WTC11 (cell line): ENCODE results near the gene TRMT2B. TPM values are rescaled to one million over a fixed set of nuclear protein-coding genes. Genes with fewer than 3 reads are reported as not detected.

Source experiments
- ATAC-seq: fragments of 200-7000 bp; cut with Tn5 transposase; 2 replicates; pipeline ENCODE4 v1.10.0; 2021; ENCODE audit warnings: mild to moderate bottlenecking, moderate library complexity
- CTCF ChIA-PET: fragments of 300-600 bp; sonication (Branson Sonifier 250); formaldehyde crosslinking; loops from one replicate; lab custom pipeline; 2021; ENCODE audit warnings: antibody characterized with exemption; lab: Charles Lee
- POLR2A ChIA-PET: fragments of 350-600 bp; sonication (Branson Sonifier 250); formaldehyde crosslinking; loops from one replicate; lab custom pipeline; 2021; ENCODE audit warnings: antibody characterized with exemption; lab: Charles Lee
- DNase-seq: peaks from one replicate; pipeline ENCODE4 v3.0.0; 2021; ENCODE audit warnings: low spot score
- H3K27ac Mint-ChIP-seq: 2 replicates; pipeline ENCODE4 v1.8.0; 2021; ENCODE audit warnings: mixed read lengths
- H3K27me3 Mint-ChIP-seq: 2 replicates; pipeline ENCODE4 v1.8.0; 2021; ENCODE audit warnings: low read depth, mild to moderate bottlenecking, moderate library complexity, mixed read lengths
- H3K36me3 Mint-ChIP-seq: 2 replicates; pipeline ENCODE4 v1.8.0; 2021; ENCODE audit warnings: mixed read lengths
- H3K4me1 Mint-ChIP-seq: 2 replicates; pipeline ENCODE4 v1.8.0; 2022; ENCODE audit warnings: mixed read lengths
- H3K4me3 Mint-ChIP-seq: 2 replicates; pipeline ENCODE4 v1.8.0; 2021; ENCODE audit warnings: mild to moderate bottlenecking, moderate library complexity, mixed read lengths
- H3K9me3 Mint-ChIP-seq: 2 replicates; pipeline ENCODE4 v1.8.0; 2021; ENCODE audit warnings: mixed read lengths
- ARID4B ChIP-seq: sonication (generic); formaldehyde crosslinking; IDR thresholded peaks from 2 replicates; pipeline ENCODE4 v1.8.0; 2023; ENCODE audit warnings: missing genetic modification reagents, mild to moderate bottlenecking, borderline replicate concordance
- CREB1 ChIP-seq: sonication (generic); formaldehyde crosslinking; IDR thresholded peaks from 2 replicates; pipeline ENCODE4 v1.8.0; 2023; ENCODE audit warnings: mild to moderate bottlenecking, missing genetic modification reagents
- CREM ChIP-seq: sonication (generic); formaldehyde crosslinking; IDR thresholded peaks from 2 replicates; pipeline ENCODE4 v1.8.1; 2022; ENCODE audit warnings: mild to moderate bottlenecking, missing genetic modification reagents, moderate library complexity
- ELF4 ChIP-seq: sonication (generic); formaldehyde crosslinking; IDR thresholded peaks from 2 replicates; pipeline ENCODE4 v1.8.1; 2022; ENCODE audit warnings: low read depth, mild to moderate bottlenecking, moderate library complexity, missing genetic modification reagents
- FOXP1 ChIP-seq: sonication (generic); formaldehyde crosslinking; IDR thresholded peaks from 2 replicates; pipeline ENCODE4 v1.8.0; 2022; ENCODE audit warnings: missing genetic modification reagents, mild to moderate bottlenecking, moderate library complexity, borderline replicate concordance
- FOXP4 ChIP-seq: sonication (generic); formaldehyde crosslinking; IDR thresholded peaks from 2 replicates; pipeline ENCODE4 v1.8.0; 2022; ENCODE audit warnings: mild to moderate bottlenecking, missing genetic modification reagents
- JAZF1 ChIP-seq: fragments of 250-450 bp; sonication (Bioruptor Pico); IDR thresholded peaks from 2 replicates; pipeline ENCODE4 v1.9.0; 2021; ENCODE audit warnings: moderate library complexity, mild to moderate bottlenecking, inconsistent platforms
- KAT7 ChIP-seq: sonication (generic); formaldehyde crosslinking; IDR thresholded peaks from 2 replicates; pipeline ENCODE4 v1.8.1; 2023; ENCODE audit warnings: missing genetic modification reagents, mild to moderate bottlenecking, borderline replicate concordance
- MXD4 ChIP-seq: fragments of 250-450 bp; sonication (Bioruptor Pico); IDR thresholded peaks from 2 replicates; pipeline ENCODE4 v1.8.0; 2021; ENCODE audit warnings: mild to moderate bottlenecking, moderate library complexity, borderline replicate concordance
- NFYB ChIP-seq: sonication (generic); formaldehyde crosslinking; conservative IDR thresholded peaks from 2 replicates; pipeline ENCODE4 v1.8.0; 2022; ENCODE audit warnings: low read depth, missing genetic modification reagents
- NR1H2 ChIP-seq: sonication (generic); formaldehyde crosslinking; IDR thresholded peaks from 2 replicates; pipeline ENCODE4 v1.9.0; 2021; ENCODE audit warnings: mild to moderate bottlenecking, moderate library complexity, missing genetic modification reagents
- ZNF219 ChIP-seq: sonication (generic); formaldehyde crosslinking; IDR thresholded peaks from 2 replicates; pipeline ENCODE4 v1.8.0; 2023; ENCODE audit warnings: missing genetic modification reagents, mild to moderate bottlenecking, borderline replicate concordance
- ZNF232 ChIP-seq: sonication (generic); formaldehyde crosslinking; IDR thresholded peaks from 2 replicates; pipeline ENCODE4 v1.8.0; 2022; ENCODE audit warnings: mild to moderate bottlenecking, missing genetic modification reagents
- ZNF263 ChIP-seq: sonication (generic); formaldehyde crosslinking; IDR thresholded peaks from 2 replicates; pipeline ENCODE4 v1.8.1; 2022; ENCODE audit warnings: low read depth, mild to moderate bottlenecking, moderate library complexity, missing genetic modification reagents
- ZNF317 ChIP-seq: sonication (generic); formaldehyde crosslinking; IDR thresholded peaks from 2 replicates; pipeline ENCODE4 v1.8.1; 2023; ENCODE audit warnings: low read depth, mild to moderate bottlenecking, moderate library complexity, missing genetic modification reagents, borderline replicate concordance
- total RNA-seq: library from RNA; stranded (reverse); gene quantifications from 3 replicates; pipeline ENCODE4 v1.2.3, GENCODE V29; 2021
- TF ChIP-seq, protein P1 (sequence below): sonication (generic); formaldehyde crosslinking; IDR thresholded peaks from 2 replicates; pipeline ENCODE4 v1.8.1; 2023; ENCODE audit warnings: mild to moderate bottlenecking, missing genetic modification reagents, moderate library complexity
- TF ChIP-seq, protein P2 (sequence below): sonication (generic); formaldehyde crosslinking; IDR thresholded peaks from 2 replicates; pipeline ENCODE4 v1.8.1; 2022; ENCODE audit warnings: mild to moderate bottlenecking, moderate library complexity, missing genetic modification reagents
- TF ChIP-seq, protein P3 (sequence below): fragments of 250-450 bp; sonication (Bioruptor Pico); IDR thresholded peaks from 2 replicates; pipeline ENCODE4 v1.9.0; 2021; ENCODE audit warnings: mild to moderate bottlenecking, borderline replicate concordance
- TF ChIP-seq, protein P4 (sequence below): sonication (generic); formaldehyde crosslinking; conservative IDR thresholded peaks from 2 replicates; pipeline ENCODE4 v1.8.1; 2022; ENCODE audit warnings: mild to moderate bottlenecking, missing genetic modification reagents
- TF ChIP-seq, protein P5 (sequence below): sonication (generic); formaldehyde crosslinking; IDR thresholded peaks from 2 replicates; pipeline ENCODE4 v1.8.1; 2022; ENCODE audit warnings: low read depth, missing genetic modification reagents, borderline replicate concordance

The TRMT2B gene
- total RNA-seq, 1 experiment from 2014 or later, result 14.3 TPM

DNA sequence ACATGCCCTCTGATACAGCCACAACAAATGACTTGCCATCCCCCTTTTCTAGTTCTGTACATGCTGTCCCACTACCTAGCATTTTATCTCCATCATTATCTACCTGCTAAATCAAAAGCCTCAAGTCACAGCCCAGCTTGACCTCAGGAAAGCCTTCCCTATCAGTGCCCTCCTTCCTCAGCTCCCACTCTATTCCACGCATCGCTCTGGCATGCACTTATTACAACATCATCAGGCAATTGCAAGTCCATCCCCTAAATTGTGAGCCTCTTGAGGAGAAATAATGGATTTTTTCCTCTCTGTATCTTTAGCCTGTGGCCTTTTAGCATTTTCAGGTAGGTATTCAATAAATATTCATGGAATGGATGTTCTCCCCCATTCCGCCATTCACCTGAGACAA lies 76.7 kb downstream of the TRMT2B start:
- Mint-ChIP-seq H3K36me3 (peaks cover 4% of the 10 kb centered on the region; the same call in 1 of the 2 replicates), H3K9me3 (peaks cover 11% of the 10 kb centered on the region), H3K4me3 (no peak overlapping the region), H3K4me1 (no peaks in the 10 kb centered on the region), H3K27me3 (no peaks in the 10 kb centered on the region; the same call in 1 of the 2 replicates)
- ATAC-seq (no peak), DNase-seq (no peak)
- POLR2A ChIA-PET, result no interaction called here
- CTCF ChIA-PET, result no interaction called here
- no peak for TF ChIP-seq CREB1
- no peak for TF ChIP-seq CREM (CRISPR knock-in tag)
- no peak for TF ChIP-seq ZNF263 (CRISPR knock-in tag)
- no peak for TF ChIP-seq ZNF232
- TF ChIP-seq ELF4, result no peak
- no peak for TF ChIP-seq MXD4 (CRISPR knock-in tag)
- TF ChIP-seq FOXP1 (CRISPR knock-in tag), result no peak
- TF ChIP-seq NR1H2, result no peak
- no peak for TF ChIP-seq ZNF219 (CRISPR knock-in tag)
- no peak for TF ChIP-seq FOXP4 (CRISPR knock-in tag)
- no peak for TF ChIP-seq ARID4B (CRISPR knock-in tag)
- TF ChIP-seq JAZF1 (CRISPR knock-in tag), result no peak
- no peak for TF ChIP-seq KAT7 (CRISPR knock-in tag)
- no peak for TF ChIP-seq NFYB
- no peak for TF ChIP-seq ZNF317 (CRISPR knock-in tag)
- TF ChIP-seq, protein P1, sequence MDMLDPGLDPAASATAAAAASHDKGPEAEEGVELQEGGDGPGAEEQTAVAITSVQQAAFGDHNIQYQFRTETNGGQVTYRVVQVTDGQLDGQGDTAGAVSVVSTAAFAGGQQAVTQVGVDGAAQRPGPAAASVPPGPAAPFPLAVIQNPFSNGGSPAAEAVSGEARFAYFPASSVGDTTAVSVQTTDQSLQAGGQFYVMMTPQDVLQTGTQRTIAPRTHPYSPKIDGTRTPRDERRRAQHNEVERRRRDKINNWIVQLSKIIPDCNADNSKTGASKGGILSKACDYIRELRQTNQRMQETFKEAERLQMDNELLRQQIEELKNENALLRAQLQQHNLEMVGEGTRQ (CRISPR knock-in tag), result no peak
- TF ChIP-seq, protein P2, sequence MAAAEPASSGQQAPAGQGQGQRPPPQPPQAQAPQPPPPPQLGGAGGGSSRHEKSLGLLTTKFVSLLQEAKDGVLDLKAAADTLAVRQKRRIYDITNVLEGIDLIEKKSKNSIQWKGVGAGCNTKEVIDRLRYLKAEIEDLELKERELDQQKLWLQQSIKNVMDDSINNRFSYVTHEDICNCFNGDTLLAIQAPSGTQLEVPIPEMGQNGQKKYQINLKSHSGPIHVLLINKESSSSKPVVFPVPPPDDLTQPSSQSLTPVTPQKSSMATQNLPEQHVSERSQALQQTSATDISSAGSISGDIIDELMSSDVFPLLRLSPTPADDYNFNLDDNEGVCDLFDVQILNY, result no peak
- TF ChIP-seq, all 79 proteins: peak for 0
- no peak overlapping the region for H3K27ac Mint-ChIP-seq

- CTCF ChIA-PET, result no interaction called here
- DNase-seq (no peak), ATAC-seq (no peak)
- no peaks in the 10 kb centered on the region for H3K4me1 Mint-ChIP-seq
- H3K27ac Mint-ChIP-seq, result no peak overlapping the region
- peaks cover 4% of the 10 kb centered on the region; the same call in 1 of the 2 replicates for H3K36me3 Mint-ChIP-seq
- H3K27me3 Mint-ChIP-seq, result no peaks in the 10 kb centered on the region; the same call in 1 of the 2 replicates
- POLR2A ChIA-PET, result no interaction called here
- peaks cover 11% of the 10 kb centered on the region for H3K9me3 Mint-ChIP-seq
- H3K4me3 Mint-ChIP-seq, result no peak overlapping the region
- TF ChIP-seq, protein P3, sequence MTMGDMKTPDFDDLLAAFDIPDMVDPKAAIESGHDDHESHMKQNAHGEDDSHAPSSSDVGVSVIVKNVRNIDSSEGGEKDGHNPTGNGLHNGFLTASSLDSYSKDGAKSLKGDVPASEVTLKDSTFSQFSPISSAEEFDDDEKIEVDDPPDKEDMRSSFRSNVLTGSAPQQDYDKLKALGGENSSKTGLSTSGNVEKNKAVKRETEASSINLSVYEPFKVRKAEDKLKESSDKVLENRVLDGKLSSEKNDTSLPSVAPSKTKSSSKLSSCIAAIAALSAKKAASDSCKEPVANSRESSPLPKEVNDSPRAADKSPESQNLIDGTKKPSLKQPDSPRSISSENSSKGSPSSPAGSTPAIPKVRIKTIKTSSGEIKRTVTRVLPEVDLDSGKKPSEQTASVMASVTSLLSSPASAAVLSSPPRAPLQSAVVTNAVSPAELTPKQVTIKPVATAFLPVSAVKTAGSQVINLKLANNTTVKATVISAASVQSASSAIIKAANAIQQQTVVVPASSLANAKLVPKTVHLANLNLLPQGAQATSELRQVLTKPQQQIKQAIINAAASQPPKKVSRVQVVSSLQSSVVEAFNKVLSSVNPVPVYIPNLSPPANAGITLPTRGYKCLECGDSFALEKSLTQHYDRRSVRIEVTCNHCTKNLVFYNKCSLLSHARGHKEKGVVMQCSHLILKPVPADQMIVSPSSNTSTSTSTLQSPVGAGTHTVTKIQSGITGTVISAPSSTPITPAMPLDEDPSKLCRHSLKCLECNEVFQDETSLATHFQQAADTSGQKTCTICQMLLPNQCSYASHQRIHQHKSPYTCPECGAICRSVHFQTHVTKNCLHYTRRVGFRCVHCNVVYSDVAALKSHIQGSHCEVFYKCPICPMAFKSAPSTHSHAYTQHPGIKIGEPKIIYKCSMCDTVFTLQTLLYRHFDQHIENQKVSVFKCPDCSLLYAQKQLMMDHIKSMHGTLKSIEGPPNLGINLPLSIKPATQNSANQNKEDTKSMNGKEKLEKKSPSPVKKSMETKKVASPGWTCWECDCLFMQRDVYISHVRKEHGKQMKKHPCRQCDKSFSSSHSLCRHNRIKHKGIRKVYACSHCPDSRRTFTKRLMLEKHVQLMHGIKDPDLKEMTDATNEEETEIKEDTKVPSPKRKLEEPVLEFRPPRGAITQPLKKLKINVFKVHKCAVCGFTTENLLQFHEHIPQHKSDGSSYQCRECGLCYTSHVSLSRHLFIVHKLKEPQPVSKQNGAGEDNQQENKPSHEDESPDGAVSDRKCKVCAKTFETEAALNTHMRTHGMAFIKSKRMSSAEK, result no peak
- TF ChIP-seq, protein P4, sequence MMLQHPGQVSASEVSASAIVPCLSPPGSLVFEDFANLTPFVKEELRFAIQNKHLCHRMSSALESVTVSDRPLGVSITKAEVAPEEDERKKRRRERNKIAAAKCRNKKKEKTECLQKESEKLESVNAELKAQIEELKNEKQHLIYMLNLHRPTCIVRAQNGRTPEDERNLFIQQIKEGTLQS, result no peak
- TF ChIP-seq, protein P5, sequence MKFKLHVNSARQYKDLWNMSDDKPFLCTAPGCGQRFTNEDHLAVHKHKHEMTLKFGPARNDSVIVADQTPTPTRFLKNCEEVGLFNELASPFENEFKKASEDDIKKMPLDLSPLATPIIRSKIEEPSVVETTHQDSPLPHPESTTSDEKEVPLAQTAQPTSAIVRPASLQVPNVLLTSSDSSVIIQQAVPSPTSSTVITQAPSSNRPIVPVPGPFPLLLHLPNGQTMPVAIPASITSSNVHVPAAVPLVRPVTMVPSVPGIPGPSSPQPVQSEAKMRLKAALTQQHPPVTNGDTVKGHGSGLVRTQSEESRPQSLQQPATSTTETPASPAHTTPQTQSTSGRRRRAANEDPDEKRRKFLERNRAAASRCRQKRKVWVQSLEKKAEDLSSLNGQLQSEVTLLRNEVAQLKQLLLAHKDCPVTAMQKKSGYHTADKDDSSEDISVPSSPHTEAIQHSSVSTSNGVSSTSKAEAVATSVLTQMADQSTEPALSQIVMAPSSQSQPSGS, result no peak
Measured at GRCh38 chrX:100973411-100973810, 78.5 kb downstream of the TRMT2B start.
